Right lobe of liver (tissue), 6 donors: ENCODE data around the gene ARMC2. TPM values are rescaled to one million over a fixed set of nuclear protein-coding genes. Genes with fewer than 3 reads are reported as not detected.

Experiments used
- ATAC-seq, 4 donors: fragments of 200-7000 bp; cut with Tn5 transposase; one replicate each; pipeline ENCODE4 v1.9.1; 2020; ENCODE audit warnings: mild to moderate bottlenecking in 4 of 4, moderate library complexity in 4 of 4
- DNase-seq, 3 donors: peaks; one replicate each; pipeline ENCODE4 v3.0.0-alpha.2; 2020
- H3K27ac ChIP-seq, 3 donors: fragments of 200-600 bp; one replicate each; pipeline ENCODE4 v1.8.0; 2022
- H3K27me3 ChIP-seq, 2 donors: fragments of 200-600 bp; one replicate each; pipeline ENCODE4 v1.8.0; 2022
- H3K36me3 ChIP-seq, 4 donors: fragments of 200-600 bp; sonication (generic) in 1 of 4; one replicate each; pipeline versions ENCODE4 v1.5.1 to v1.8.0; 2017 to 2022; ENCODE audit warnings: control low read depth in 1 of 4
- H3K4me1 ChIP-seq, 4 donors: fragments of 200-600 bp; sonication (generic) in 1 of 4; one replicate each; pipeline versions ENCODE4 v1.5.1 to v1.8.0; 2017 to 2022; ENCODE audit warnings: control low read depth in 1 of 4
- H3K4me3 ChIP-seq, 3 donors: fragments of 200-600 bp; one replicate each; pipeline ENCODE4 v1.8.0; 2022
- H3K9me3 ChIP-seq, 4 donors: fragments of 200-600 bp; sonication (generic) in 1 of 4; one replicate each; pipeline versions ENCODE4 v1.5.1 to v1.8.0; 2017 to 2022; ENCODE audit warnings: control low read depth in 1 of 4
- POLR2A ChIP-seq: fragments of 450-650 bp; IDR thresholded peaks from one replicate; pipeline ENCODE4 v1.6.1; 2017; ENCODE audit warnings: antibody characterized with exemption, mild to moderate bottlenecking
- WGBS: methylation state at CpG from one replicate; pipeline ENCODE4 v1.1.6; 2018; ENCODE audit warnings: low coverage, low lambda C conversion rate; ENCODE audit not compliant: insufficient coverage; ENCODE audit errors: missing lambda C conversion rate; 5-methylcytosine and 5-hydroxymethylcytosine counted together
- intact Hi-C, 2 donors: fragments of 100-400 bp; cut with DNase I; formaldehyde crosslinking; loops; one replicate each; pipeline versions ENCODE4 v1.11.2 to v1.14.1; 2022
- total RNA-seq, 6 experiments: library from RNA; depleted of rRNA in 2 of 6; stranded (reverse); fragments of >200 nt in 2 of 6; fragmentation: NEBNext Ultra II Directional in 3 of 6; extraction: Animal tissue kit (Norgen Biotek cat#: 25700) in 3 of 6; gene quantifications; one replicate each; pipeline versions ENCODE4 v1.1.0 to v1.2.4, GENCODE V29; 2016 to 2023
- TF ChIP-seq, protein P1 (sequence below), 4 donors: fragments of 200-600 bp in 3 of 4; fragments of 450-650 bp in 1 of 4; IDR thresholded peaks; one replicate each; pipeline versions ENCODE4 v1.5.1 to v1.8.0; 2016 to 2022; ENCODE audit warnings: antibody characterized with exemption in 4 of 4, mild to moderate bottlenecking in 2 of 4
- donor health status: DM: no; HTN: yes; CAD: no.
- donor health status: DM: no; HTN: no; CAD: no.
- donor health status: DM: no; HTN: no; CAD: no.
- donor health status: DM: no; HTN: yes; CAD: no.
- donor health status: DM: no; HTN: yes; CAD: no.

Gene ARMC2
- total RNA-seq, 6 experiments from 2014 or later, result 0.86 to 1.9 (median 1.0) TPM

DNA sequence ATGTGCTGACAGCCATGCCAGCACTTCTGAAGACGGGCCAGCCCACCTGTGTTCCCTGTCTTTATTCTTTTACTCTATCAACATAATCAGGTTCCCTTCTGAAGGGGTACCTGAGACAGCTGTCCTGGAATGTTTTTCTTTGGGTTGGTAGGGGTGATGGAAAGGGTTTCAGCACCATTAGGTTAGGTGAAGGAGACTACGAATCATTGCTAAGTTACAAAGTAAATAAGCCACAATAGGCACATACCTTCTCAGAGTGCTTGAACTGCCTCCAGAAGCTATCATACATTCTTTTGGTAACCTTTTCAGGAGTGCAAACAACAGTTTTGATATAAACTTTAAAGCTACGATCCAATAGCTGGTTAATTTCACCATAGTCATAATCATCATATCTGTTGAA, 140.1 kb downstream of the ARMC2 start:
- Histone ChIP-seq H3K9me3 (no peaks in the 10 kb centered on the region), H3K4me1 (peaks cover 0 to 12% (median 7%) of the 10 kb centered on the region in 4 donors), H3K4me3 (no peak overlapping the region), H3K36me3 (peaks cover 0 to 23% (median 9%) of the 10 kb centered on the region in 4 donors), H3K27ac (no peak overlapping the region), H3K27me3 (no peaks in the 10 kb centered on the region)
- TF ChIP-seq, protein P1, sequence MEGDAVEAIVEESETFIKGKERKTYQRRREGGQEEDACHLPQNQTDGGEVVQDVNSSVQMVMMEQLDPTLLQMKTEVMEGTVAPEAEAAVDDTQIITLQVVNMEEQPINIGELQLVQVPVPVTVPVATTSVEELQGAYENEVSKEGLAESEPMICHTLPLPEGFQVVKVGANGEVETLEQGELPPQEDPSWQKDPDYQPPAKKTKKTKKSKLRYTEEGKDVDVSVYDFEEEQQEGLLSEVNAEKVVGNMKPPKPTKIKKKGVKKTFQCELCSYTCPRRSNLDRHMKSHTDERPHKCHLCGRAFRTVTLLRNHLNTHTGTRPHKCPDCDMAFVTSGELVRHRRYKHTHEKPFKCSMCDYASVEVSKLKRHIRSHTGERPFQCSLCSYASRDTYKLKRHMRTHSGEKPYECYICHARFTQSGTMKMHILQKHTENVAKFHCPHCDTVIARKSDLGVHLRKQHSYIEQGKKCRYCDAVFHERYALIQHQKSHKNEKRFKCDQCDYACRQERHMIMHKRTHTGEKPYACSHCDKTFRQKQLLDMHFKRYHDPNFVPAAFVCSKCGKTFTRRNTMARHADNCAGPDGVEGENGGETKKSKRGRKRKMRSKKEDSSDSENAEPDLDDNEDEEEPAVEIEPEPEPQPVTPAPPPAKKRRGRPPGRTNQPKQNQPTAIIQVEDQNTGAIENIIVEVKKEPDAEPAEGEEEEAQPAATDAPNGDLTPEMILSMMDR (IDR thresholded peaks at IDR 0.05), result no peak
- no peak for TF ChIP-seq POLR2A
- WGBS, result 97% methylated on average over 3 of the region's 3 CpGs
- intact Hi-C loops, result no loop called here
- ATAC-seq (no peak), DNase-seq (no peak)

DNA sequence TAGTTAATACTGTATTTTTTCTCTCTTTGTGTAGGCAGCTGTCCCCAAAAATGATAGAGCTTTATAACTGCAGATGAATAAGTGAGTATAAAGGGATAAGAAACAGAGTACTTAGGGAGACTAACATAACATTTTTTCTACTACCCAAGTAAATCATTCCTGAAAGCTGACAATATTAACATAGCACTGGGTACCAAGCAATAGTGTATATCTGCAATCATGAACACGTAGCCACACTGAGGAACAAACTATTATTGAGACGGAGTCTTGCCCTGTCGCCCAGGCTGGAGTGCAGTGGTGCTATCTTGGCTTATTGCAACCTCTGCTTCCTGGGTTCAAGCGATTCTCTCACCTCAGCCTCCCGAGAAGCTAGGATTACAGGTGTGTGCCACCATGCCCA, 140.5 kb downstream of the ARMC2 start:
- Histone ChIP-seq H3K4me3 (no peak overlapping the region), H3K9me3 (no peaks in the 10 kb centered on the region), H3K27me3 (no peaks in the 10 kb centered on the region), H3K4me1 (peaks cover 0 to 12% (median 7%) of the 10 kb centered on the region in 4 donors), H3K27ac (no peak overlapping the region), H3K36me3 (peaks cover 0 to 28% (median 9%) of the 10 kb centered on the region in 4 donors)
- TF ChIP-seq, protein P1 (IDR thresholded peaks at IDR 0.05), result no peak
- no peak for TF ChIP-seq POLR2A
- WGBS, result 89% methylated on average over 1 of the region's 5 CpGs
- no peak for DNase-seq
- intact Hi-C loops, result no loop called here
- no peak for ATAC-seq

DNA sequence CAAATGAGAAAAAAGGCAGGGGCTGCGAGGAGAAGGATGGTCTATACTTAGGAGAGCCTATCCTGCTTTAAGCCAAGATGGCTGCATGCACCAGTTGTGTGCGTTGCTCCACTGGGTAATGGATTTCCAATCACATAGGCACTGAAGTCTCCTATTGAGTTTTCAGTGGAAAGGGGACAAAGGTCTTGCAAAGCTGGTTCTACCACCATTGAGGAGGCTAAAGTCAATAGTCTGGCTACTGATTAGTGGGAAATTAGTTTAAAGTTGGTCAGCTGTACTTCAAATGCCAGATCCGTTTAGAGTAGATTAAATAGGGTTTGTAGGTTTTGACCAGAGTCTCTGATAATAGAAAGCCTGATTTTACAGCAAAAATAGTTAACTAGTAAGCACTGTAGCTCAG, 141.5 kb downstream of the ARMC2 start:
- H3K9me3 ChIP-seq, result no peaks in the 10 kb centered on the region
- no peak overlapping the region for H3K4me3 ChIP-seq
- H3K27ac ChIP-seq, result peak overlapping the region in 1 of 3 donors; percentile 4
- DNase-seq (no peak), ATAC-seq (peak; percentile 68 to 87 (median 81))
- 49% methylated on average over 3 of the region's 3 CpGs for WGBS
- peaks cover 0 to 35% (median 9%) of the 10 kb centered on the region in 4 donors for H3K36me3 ChIP-seq
- intact Hi-C loops, result no loop called here
- no peak for TF ChIP-seq POLR2A
- TF ChIP-seq, protein P1 (IDR thresholded peaks at IDR 0.05), result no peak
- no peaks in the 10 kb centered on the region for H3K27me3 ChIP-seq
- peaks cover 0 to 12% (median 7%) of the 10 kb centered on the region in 4 donors for H3K4me1 ChIP-seq

DNA sequence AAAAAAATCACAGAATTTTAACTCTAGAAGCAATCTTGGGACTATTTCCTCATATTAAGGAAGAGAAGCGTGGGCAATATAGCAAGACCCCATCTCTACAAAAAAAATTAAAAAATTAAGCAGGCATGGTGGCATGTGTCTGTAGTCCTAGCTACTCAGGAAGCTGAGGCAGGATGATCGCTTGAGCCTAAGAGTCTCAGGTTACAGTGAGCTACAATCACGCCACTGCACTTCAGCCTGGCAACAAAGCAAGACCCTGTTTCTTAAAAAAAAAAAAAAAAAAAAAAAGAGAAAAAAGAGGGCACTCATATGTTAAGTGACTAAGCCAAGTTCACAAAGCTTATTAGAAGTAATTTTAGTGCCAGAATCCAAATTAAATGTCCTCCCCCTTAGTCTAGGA, 145.7 kb downstream of the ARMC2 start:
- H3K27ac ChIP-seq, result no peak overlapping the region
- no peaks in the 10 kb centered on the region for H3K9me3 ChIP-seq
- WGBS, result 100% methylated on average over 1 of the region's 3 CpGs
- no peak for TF ChIP-seq POLR2A
- TF ChIP-seq, protein P1 (IDR thresholded peaks at IDR 0.05), result no peak
- peaks cover 0 to 12% (median 7%) of the 10 kb centered on the region in 4 donors for H3K4me1 ChIP-seq
- ATAC-seq (no peak), DNase-seq (no peak)
- intact Hi-C loops, result no loop called here
- no peak overlapping the region for H3K4me3 ChIP-seq
- H3K27me3 ChIP-seq, result no peaks in the 10 kb centered on the region
- H3K36me3 ChIP-seq, result peaks cover 0 to 35% (median 8%) of the 10 kb centered on the region in 4 donors

DNA sequence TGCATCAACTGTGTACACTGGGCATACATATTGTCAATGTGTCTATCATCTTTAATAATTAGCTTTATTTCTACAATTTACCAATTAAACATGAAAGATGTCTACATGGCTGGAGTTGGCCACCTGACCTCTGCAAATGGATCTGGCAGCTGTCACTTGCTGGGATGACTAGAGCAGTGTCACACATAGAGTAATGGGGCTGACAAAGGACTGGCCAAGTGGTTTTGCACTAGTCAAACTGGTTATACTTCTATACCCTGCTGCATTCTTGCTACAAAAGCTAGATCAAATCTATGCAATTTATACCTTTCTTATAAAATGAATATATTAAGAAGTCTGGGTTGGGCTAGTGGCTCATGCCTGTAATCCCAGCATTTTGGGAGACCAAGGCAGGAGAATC, 147.1 kb downstream of the ARMC2 start:
- intact Hi-C loops, result no loop called here
- ATAC-seq (no peak), DNase-seq (no peak)
- Histone ChIP-seq H3K9me3 (no peaks in the 10 kb centered on the region), H3K27me3 (no peaks in the 10 kb centered on the region), H3K4me1 (peaks cover 0 to 2% (median 1%) of the 10 kb centered on the region in 4 donors), H3K36me3 (peaks cover 0 to 32% (median 10%) of the 10 kb centered on the region in 4 donors), H3K27ac (no peak overlapping the region), H3K4me3 (no peak overlapping the region)
- TF ChIP-seq, protein P1 (IDR thresholded peaks at IDR 0.05), result no peak
- TF ChIP-seq POLR2A, result no peak
